ENCODE data around the gene GALNT17.

The GALNT17 gene

DNA sequence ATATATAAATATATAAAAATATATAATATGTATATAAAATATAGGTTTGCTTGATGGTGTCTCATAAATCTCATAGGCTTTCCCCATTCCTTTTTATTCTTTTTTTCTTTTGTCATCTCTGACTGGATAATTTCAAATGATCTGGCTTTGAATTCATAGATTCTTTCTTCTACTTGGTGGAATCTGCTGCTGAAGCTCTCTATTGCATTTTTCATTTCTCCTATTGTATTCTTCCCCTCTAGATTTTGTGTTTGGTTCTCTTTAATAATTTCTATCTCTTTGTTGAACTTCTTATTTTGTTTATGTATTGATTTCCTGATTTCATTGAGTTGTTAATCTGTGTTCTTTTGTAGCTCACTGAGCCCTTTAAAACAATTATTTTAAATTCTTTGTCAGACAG is 629.4 kb downstream of the GALNT17 start:
- no peak for DNase-seq

Data from NCI-H524 (cell line).